H1 (cell line): Measurements from ENCODE around the gene NPTN.

Experiments
- BRCA1 ChIP-seq: IDR thresholded peaks from 2 replicates; pipeline ENCODE4 v1.6.1; 2012; ENCODE audit warnings: low read depth, low read length, improper control_type of control experiment
- EP300 ChIP-seq, 2 experiments: IDR thresholded peaks; 1 replicate in 1 of 2; 2 replicates in 1 of 2; pipeline ENCODE4 v1.6.1; 2011 to 2012; ENCODE audit warnings: low read depth in 2 of 2, low read length in 2 of 2, mild to moderate bottlenecking in 2 of 2, borderline replicate concordance in 1 of 2, inconsistent platforms in 1 of 2, moderate library complexity in 1 of 2
- HDAC2 ChIP-seq, 2 experiments: fragments of 300-600 bp in 1 of 2; sonication (generic) in 1 of 2; IDR thresholded peaks; 2 replicates each; pipeline ENCODE4 v1.6.1; 2011 to 2012; ENCODE audit warnings: low read depth in 2 of 2, low read length in 2 of 2, mild to moderate bottlenecking in 2 of 2, moderate library complexity in 2 of 2, borderline replicate concordance in 1 of 2, inconsistent platforms in 1 of 2
- NRF1 ChIP-seq: IDR thresholded peaks from 2 replicates; pipeline ENCODE4 v1.6.1; 2011; ENCODE audit warnings: mild to moderate bottlenecking, low read depth, low read length, improper control_type of control experiment
- POLR2A ChIP-seq, 2 experiments: IDR thresholded peaks; 1 replicate in 1 of 2; 2 replicates in 1 of 2; pipeline ENCODE4 v1.6.1; 2011; ENCODE audit warnings: low read depth in 2 of 2, low read length in 2 of 2, mild to moderate bottlenecking in 2 of 2; ENCODE audit errors: control extremely low read depth in 1 of 2
- POU5F1 ChIP-seq: IDR thresholded peaks from 2 replicates; pipeline ENCODE4 v1.6.1; 2011; ENCODE audit warnings: low read depth, mild to moderate bottlenecking, low read length, moderate library complexity
- RAD21 ChIP-seq, 2 experiments: IDR thresholded peaks in 1 of 2; conservative IDR thresholded peaks in 1 of 2; 2 replicates each; pipeline ENCODE4 v1.6.1; 2011; ENCODE audit warnings: low read depth in 2 of 2, low read length in 2 of 2, improper control_type of control experiment in 1 of 2, inconsistent platforms in 1 of 2, mild to moderate bottlenecking in 1 of 2, moderate library complexity in 1 of 2
- SUZ12 ChIP-seq: fragments of 200-600 bp; sonication (generic); IDR thresholded peaks from 2 replicates; pipeline ENCODE4 v1.6.1; 2012; ENCODE audit warnings: mild to moderate bottlenecking, inconsistent platforms, low read length, moderate library complexity, mixed read lengths
- TAF1 ChIP-seq: IDR thresholded peaks from 2 replicates; pipeline ENCODE4 v1.6.1; 2011; ENCODE audit warnings: mild to moderate bottlenecking, low read depth, low read length
- TF ChIP-seq, protein P1 (sequence below), 3 experiments: IDR thresholded peaks; 1 replicate in 2 of 3; 2 replicates in 1 of 3; pipeline versions ENCODE4 v1.5.1 to v1.6.1; 2011; ENCODE audit warnings: low read length in 3 of 3, mild to moderate bottlenecking in 3 of 3, inconsistent platforms in 2 of 3, low read depth in 1 of 3, moderate library complexity in 1 of 3; ENCODE audit not compliant: insufficient read depth in 1 of 3; ENCODE audit errors: control extremely low read depth in 1 of 3
- TF ChIP-seq, protein P2 (sequence below): IDR thresholded peaks from 2 replicates; pipeline ENCODE4 v1.6.1; 2012; ENCODE audit warnings: inconsistent platforms
- TF ChIP-seq, protein P3 (sequence below): IDR thresholded peaks from 2 replicates; pipeline ENCODE4 v1.6.1; 2011; ENCODE audit warnings: low read length, improper control_type of control experiment

DNA sequence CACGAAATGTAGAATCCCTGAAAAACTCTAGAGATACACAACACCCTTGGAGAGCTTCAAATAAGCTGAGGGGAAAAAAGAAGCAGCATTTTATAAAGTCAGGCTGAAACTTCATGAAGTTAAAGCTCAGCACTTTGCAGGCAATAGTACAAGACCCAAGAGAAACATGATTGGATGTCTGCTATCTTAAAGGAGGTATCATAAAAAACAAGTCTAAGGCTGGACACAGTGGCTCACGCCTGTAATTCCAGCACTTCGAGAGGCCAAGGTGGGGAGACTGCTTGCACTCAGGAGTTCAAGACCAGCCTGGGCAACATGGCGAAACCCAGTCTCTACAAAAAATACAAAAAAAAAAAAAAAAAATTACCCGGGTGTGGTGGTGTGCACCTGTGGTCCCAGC, 42.9 kb downstream of the NPTN start:
- no peak for TF ChIP-seq SUZ12
- TF ChIP-seq, protein P1, sequence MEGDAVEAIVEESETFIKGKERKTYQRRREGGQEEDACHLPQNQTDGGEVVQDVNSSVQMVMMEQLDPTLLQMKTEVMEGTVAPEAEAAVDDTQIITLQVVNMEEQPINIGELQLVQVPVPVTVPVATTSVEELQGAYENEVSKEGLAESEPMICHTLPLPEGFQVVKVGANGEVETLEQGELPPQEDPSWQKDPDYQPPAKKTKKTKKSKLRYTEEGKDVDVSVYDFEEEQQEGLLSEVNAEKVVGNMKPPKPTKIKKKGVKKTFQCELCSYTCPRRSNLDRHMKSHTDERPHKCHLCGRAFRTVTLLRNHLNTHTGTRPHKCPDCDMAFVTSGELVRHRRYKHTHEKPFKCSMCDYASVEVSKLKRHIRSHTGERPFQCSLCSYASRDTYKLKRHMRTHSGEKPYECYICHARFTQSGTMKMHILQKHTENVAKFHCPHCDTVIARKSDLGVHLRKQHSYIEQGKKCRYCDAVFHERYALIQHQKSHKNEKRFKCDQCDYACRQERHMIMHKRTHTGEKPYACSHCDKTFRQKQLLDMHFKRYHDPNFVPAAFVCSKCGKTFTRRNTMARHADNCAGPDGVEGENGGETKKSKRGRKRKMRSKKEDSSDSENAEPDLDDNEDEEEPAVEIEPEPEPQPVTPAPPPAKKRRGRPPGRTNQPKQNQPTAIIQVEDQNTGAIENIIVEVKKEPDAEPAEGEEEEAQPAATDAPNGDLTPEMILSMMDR (IDR thresholded peaks at IDR 0.05; ENCODE audit: control extremely low read depth in 1 of 3, insufficient read depth in 1 of 3, low read depth in 1 of 3, low read length in 3 of 3) = no peak
- no peak for TF ChIP-seq NRF1
- no peak for TF ChIP-seq RAD21 (IDR thresholded peaks at IDR 0.05 in 1 of 2, conservative IDR thresholded peaks at IDR 0.05 in 1 of 2; ENCODE audit: low read depth in 2 of 2, low read length in 2 of 2)
- no peak for TF ChIP-seq TAF1
- no peak for TF ChIP-seq BRCA1
- TF ChIP-seq, protein P2, sequence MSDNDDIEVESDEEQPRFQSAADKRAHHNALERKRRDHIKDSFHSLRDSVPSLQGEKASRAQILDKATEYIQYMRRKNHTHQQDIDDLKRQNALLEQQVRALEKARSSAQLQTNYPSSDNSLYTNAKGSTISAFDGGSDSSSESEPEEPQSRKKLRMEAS = no peak
- TF ChIP-seq POU5F1 = no peak
- no peak for TF ChIP-seq POLR2A (IDR thresholded peaks at IDR 0.05; ENCODE audit: control extremely low read depth in 1 of 2, low read depth in 2 of 2, low read length in 2 of 2)
- TF ChIP-seq HDAC2 (IDR thresholded peaks at IDR 0.05; ENCODE audit: borderline replicate concordance in 1 of 2, low read depth in 2 of 2, low read length in 2 of 2) = no peak
- TF ChIP-seq EP300 (IDR thresholded peaks at IDR 0.05; ENCODE audit: borderline replicate concordance in 1 of 2, low read depth in 2 of 2, low read length in 2 of 2) = no peak
- TF ChIP-seq, protein P3, sequence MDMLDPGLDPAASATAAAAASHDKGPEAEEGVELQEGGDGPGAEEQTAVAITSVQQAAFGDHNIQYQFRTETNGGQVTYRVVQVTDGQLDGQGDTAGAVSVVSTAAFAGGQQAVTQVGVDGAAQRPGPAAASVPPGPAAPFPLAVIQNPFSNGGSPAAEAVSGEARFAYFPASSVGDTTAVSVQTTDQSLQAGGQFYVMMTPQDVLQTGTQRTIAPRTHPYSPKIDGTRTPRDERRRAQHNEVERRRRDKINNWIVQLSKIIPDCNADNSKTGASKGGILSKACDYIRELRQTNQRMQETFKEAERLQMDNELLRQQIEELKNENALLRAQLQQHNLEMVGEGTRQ = no peak
